ENCODE results near the gene AUTS2.
A peak's percentile ranks its signal among the peaks of the same experiment; 100 is the strongest.

The AUTS2 gene

DNA sequence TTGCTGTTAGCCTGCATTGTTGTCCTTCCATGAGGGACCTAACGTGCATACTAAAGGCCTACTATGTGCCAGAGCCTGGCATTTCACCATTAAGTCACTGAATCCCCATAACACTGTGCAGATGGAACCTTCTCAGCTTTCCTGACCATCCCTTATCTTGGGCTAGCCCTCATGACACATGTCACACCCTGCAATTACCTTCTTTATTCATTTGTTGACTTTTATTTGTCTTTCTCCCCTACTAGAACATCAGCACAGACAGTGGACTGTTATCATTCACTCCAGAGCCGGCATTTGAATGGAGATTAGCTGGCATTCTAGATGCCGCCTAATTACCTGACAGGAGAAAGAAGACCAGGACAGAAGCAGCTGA, 1062.5 kb downstream of the AUTS2 start:
- DNase-seq, result no peak

DNA sequence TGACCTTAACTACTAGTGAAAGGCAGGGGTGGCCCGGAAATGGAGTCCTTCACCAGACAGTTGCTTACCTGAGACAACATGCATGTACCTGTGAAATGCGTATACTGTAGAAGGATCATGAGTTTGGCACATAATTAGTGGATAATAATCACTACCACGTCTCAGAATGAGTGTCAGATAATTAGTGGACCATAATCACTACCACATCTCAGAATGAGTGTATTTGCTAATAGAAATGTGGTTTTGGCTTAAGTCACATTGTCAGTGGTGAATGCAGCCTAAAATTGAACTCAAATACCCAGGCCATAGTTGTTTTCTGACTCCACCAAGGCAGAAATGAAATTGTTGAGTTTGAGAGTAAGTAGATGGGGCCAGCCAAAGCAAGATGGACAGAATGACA, 1065.4 kb downstream of the AUTS2 start:
- DNase-seq, result no peak

DNA sequence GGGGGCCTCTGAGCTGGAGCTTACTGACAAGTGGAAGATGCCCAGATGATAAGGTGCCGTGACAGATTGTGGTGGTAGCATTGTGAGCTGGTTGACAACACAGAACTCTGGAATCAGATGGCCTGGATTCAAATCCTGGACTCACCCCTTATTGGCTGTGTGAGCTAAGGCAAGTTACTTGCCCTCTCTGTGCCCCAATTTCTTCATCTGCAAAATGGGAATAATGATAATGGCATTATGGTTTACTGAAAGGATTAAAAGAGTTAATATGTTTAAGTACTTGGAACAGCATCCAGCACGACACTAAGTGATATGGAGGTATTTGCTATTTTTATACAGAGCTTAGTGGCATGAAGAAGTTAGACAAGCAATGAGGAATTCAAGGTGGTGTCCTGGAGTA, 1067.7 kb downstream of the AUTS2 start:
- no peak for DNase-seq

DNA sequence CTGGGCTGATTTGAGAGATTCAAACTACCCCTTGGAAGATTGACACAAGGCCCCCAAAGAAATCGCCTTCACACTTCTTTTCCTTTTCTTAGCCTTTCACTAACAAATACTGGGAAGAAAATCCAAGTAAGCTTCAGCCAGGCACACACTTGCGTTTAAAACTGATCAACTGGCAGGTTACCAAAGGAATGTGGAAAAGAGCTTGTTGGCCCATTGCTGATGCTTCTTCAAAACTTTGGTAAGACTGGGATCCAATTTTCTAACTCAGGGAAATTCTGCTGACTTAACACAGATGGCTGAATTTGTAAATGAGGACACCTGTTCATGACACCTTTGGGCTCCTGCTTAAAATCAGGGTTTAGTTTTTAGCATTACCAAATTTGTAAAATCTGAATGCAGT, 1069.1 kb downstream of the AUTS2 start:
- DNase-seq, result no peak

DNA sequence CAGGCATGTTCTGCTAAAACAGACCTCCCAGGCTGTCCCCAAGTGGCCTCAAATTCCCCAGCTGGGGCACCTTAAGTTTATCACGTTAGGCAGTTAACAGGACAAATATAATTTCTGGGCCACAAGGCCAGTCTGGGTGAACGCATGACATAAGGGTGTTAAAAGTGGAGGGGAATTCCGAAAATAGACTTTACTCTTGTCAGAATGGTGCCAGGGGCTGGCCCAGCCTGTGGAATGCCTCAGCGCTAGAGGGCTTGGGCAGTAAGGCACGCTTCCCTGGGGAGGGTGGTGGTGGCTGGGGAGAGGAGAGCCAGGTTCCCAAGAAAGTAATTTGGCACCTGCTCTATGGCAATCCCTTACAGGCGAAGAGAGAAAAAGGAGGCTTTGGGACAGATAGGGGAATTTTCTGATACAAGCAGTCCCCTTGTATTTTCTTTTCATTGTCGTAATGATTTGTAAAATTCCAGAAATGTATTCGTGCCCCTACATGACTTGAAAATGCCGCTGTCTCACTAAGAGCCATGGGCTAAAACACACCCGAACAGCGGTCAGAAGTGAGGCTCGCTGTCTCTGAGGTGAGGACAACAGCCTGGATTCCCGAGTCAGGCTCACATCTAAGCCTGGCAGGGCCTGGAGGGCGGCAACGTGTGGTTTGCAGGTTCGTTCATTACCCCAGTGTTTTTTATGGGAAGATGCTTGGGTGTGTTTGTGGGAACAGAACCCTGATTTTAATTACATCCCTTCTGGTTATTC, 1070.5 kb downstream of the AUTS2 start:
- no peak for DNase-seq

DNA sequence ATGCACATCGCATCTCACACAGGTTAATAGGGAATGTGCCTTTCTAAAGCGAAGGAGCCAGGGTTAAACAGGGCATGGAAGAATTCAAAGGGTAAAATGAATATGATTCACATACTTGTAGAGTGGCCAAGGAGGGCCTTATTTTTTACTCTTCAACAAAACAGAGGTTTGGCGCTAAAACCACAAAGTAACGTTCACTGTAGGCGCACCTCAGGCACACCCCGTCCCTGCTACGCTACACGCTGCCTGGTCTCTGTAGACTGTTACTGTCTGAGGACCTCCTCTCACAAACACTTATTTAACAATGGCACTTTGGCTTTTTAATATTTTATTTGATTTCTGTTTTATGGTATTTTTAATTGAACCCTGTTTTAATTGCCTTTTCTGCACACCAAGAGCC, 1071.6 kb downstream of the AUTS2 start:
- no peak for DNase-seq

DNA sequence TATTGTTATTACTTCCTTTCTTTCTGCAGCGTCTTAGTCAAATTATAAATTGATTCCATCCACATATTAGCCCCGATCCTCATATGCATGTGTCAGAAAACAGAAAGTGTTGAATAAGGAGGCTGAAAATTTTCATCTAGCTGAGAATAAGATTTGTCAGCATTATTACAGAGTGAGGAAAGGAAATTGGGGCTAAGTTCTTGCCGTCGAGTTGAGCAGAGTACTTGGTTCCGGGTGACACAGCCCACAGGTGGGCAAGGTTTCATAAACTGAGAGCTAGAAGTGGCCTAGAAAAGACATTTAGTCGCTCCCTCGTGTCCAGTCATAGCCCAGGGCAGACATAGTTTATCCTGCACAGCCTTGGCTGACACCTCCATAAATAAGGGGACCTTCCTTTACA, 1072.0 kb downstream of the AUTS2 start:
- no peak for DNase-seq

DNA sequence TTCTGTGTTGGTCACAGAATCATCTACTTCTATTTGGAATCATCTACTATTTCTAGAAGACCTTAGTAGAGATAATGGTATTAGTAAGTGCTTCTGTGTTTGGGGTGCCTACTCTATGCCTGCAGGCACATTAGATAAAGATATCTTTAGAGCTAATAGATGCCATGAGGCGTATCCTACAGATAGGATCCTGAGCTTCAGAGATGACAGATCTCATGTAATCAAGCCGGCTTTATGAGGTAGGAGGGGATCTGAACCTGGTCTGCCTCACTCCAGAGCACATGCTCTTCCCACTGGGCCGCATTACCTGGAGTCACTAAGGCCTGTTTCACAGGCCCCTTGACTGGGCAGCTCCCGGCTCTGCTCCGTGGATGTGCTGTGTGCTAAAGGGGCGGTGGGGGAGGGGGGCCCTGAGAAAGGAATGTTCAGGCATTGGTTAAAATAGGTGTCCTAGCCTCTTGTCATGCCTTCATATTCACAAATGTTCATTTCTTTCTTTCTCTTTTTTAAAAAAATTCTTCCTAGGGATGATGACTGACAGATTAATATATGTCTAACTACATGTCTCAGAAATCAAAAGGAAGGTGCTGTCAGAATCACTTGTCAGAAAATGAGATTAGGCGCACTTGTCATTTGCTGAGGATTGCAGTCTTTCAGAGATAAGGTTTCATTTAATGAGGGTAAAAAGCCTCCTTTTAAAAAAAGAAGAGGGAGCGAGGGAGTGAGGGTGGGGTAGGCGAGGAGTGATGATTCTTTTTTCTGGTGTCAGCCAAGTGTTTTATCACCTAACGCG, 1075.7 kb downstream of the AUTS2 start:
- no peak for DNase-seq

DNA sequence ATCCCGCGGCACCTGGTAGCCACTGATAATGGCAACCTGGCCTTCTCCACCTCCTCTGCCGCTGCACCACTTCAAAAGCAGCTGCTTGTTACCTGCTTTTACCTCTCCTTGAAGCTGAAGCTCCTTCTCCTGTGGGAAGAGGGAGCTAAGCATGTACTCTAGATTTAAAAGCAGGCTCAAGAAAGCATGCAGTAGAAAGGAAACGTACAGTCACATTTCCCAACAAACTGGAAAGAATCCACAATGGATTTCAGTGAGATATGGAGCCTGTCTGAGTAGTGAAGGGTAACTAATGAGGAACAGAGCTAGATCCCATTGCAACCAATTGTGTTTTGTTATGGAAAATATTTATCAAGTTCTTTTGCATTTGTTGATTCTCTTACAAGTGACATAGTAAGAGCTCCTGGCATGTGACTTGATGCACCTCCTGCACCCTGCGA, 1076.3 kb downstream of the AUTS2 start:
- no peak for DNase-seq

DNA sequence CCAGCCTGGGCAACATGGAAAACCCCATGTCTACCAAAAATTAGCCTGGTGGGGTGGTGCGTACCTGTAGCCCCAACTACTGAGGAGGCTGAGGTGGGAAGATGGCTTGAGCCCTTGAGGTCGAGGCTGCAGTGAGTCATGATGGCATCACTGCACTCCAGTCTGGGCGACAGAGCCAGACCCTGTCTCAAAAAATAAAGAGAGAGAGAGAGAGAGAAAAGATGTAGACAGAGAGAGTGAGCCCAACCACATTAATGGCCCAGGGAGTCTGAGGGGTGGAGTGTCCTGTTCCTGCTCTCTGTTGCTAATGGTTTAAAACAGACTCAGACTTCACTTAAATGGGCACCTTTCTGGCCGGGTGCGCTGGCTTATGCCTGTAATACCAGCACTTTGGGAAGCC, 1078.0 kb downstream of the AUTS2 start:
- no peak for DNase-seq

DNA sequence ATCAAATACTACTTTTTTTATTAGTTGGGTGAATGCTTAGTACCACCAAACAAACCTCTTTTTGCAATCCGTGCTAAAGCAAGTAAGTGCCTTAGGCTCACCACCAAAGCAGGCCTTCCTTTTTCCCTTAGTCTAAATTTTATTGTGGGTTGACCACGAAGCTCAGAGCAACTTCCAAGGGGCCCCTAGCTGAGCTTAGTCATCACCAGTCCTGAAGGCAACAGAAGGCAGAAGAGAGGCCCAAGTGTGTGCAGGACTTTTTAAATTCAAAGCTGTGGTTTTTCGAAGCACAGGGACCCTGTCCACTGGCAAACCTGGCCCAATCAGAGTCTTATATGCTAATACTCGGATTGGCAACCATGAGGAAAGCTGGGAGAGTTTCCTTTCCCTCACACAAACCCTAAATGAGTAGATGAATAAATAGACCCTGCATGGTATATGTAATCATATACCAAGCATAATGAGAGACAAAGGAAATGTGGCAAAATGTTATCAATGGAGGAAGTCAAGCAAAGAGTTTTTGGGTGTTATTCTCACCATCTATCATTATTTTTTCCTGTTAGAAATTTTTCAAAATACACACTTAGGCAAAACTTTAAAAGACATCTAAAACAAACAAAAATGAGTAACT, 1080.5 kb downstream of the AUTS2 start:
- no peak for DNase-seq

DNA sequence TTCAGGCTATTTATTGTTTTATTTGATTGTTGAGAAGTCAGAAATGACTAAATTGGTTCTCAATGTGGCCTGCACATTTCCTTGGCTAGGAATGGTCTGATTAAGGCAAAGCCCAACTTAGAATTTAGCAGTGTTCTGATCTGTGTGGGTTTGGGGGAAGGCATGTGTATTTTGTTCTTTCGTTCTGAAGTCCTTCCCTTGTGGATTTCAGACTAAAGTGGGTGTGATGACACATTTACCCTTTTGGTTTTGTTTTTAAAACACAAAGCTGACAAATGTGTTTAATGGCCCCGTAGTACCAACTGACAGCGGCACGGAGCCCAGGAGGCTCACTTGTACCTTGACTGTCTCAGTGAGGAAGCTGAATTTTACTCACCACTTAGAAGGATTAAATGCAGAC, 1081.4 kb downstream of the AUTS2 start:
- DNase-seq, result peak; percentile 1

DNA sequence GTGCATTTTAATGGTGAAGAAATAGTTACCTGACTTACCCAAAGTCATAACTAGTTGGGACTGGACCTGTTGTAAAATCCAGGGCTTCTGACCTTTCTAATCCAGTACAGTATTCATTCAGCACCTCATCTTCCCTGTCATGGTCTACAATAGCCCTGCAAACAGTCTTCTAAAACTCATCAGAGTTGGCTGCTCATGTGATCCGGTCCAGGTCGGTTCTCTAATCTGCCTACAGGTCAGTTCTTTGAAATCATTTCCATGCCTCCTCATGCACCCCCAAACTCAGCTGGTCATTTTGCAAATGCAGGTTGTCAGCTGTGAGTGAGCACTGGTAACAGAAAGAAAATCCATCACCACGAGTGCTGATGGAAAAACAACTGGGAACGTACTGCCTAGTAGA, 1082.0 kb downstream of the AUTS2 start:
- DNase-seq, result no peak

DNA sequence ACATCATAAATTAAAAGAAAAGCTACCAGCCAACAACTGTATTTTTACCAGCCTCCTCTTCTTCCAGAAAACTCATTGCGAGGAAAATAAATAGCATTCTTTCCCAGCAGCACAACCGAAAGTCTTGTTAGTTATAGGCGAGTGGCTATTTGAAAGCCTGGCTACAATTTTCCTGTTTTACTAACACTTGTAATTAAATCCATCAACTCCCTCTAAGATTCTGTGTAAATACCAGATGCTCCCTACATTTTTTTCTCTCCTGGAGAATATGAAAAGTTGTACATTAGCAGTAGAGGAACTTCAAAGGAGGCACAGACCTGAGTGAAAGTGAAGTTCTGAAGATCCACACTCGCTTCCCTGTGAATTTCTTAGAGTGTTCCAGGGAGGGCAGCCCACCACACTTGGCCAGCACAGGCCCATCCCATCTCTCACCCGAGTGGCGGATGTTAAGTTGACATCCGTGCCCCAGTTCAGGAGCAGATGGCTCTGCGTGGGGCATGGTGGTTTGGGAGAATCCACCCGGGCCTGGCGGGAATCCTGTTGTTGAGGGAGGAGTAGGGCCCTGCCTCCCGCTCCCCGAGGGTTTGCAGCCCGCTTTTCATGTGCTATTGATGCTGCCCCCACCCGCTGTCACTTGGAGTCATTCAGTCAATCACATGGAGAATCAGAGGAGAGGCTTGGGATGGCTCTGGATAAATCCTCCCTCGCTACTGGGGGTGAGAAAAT, 1082.6 kb downstream of the AUTS2 start:
- DNase-seq, result no peak

DNA sequence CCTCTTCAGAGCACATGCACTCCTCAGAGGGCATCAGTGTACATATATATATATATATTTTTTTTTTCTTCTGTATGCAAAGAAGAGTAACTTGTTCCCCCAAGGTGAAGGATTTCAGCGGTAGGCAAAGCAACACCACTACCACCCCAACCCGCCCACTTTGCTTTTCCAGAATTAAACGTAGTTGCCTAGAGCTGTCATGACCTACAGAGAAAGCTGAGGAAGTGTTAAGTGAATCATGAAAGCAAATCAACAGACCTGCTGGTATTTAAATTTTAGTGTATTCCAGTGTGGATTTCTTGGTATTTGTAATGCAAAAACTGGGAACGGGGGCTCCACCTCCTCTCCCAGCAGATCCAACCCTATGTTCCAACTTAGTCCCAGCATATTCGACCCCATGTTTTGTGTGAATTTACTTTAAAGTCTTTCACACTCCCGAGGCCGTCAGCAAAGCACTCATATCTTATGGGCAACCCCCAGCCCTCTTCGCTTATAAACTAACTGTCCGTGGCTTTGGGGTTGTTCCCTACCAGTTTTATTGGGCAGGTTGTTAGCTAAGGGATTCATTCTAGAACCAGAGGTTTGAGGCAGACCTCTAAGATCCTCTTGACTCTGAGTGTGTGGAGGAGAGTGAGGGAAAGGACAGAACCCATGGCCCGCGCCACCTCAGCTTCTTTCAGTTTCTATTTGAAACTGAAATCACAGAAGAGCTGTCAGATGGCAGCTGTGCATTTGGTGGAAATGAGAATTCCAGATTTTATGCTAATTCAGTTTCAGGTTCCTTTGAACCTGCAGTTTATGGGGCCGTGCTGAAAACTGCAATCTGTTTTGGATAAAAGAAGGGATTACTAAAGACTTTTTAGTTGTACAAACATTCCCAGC, 1083.4 kb downstream of the AUTS2 start:
- peak; percentile 37 for DNase-seq

DNA sequence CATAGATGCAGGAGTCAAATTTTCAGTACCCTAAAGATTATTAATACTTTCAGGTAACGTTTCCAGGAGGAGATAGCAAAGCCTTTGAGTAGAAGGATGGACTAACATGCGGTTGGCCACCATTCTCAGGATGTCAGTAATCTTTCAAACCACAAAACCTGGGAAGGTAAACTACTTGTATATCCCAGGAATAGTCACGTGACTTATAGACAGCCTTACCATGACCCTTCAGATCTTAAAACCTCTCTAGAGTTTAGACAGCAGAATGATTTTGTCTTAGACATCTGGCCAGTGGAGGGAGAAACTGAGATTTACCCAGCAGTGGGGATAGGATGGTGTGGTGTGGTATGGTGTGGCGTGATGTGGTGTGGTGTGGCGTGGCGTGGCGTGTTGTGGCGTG, 1085.9 kb downstream of the AUTS2 start:
- DNase-seq, result no peak

DNA sequence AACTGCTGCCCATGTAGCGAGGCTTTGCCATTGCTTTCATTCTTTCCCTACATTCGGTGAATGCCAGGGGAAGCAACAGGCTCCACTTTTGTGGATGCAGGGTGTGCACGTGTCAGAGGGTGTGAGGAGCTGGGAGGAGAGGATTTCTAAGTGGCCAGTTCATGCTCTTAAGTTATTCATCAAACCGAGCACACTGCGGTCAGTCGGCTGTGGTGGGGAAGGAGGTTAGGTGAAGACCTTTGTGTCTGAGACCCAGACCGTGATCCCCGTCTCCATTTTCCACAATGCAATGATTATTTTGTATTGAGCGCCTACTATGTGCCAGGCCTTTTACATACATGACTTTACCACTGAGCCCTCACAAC, 1095.0 kb downstream of the AUTS2 start:
- DNase-seq, result no peak

DNA sequence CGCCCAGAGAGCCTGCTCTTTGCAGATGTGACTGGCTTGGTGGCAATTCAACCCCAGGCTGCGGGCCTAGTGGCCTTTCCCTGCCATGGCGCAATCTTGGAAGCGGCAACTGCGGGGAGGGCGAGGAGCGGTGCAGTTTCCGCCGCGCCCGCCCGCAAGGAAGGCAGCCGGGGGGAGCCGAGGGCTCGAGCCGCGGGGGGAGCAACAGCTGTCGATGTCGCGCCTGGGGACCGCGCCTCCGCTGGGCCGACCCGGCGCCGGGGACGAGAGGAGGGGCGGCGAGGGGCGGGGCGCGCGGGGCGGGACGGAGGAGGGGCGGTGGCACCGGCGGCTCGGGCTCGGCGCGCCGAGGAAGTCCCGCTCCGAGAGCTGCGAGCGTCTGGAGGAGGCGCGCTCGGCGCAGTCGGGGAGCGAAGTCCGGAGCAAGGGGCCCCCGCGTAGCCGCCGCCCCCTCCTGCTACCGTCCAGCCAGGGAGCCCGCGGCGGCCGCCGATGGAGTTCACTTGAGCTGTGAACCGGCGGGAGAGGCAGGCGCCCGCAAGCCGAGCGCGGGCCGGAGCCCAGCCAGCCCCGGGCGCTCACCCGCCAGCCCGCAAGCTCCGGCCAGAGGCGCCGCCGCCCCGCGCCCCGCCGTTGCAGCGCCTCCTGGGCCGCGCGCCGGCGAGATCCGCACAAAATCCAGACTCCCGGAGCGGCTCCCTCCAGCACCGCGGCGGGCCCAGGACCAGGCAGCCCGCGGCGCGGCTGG, 1095.6 kb downstream of the AUTS2 start:
- peak; percentile 50 for DNase-seq

DNA sequence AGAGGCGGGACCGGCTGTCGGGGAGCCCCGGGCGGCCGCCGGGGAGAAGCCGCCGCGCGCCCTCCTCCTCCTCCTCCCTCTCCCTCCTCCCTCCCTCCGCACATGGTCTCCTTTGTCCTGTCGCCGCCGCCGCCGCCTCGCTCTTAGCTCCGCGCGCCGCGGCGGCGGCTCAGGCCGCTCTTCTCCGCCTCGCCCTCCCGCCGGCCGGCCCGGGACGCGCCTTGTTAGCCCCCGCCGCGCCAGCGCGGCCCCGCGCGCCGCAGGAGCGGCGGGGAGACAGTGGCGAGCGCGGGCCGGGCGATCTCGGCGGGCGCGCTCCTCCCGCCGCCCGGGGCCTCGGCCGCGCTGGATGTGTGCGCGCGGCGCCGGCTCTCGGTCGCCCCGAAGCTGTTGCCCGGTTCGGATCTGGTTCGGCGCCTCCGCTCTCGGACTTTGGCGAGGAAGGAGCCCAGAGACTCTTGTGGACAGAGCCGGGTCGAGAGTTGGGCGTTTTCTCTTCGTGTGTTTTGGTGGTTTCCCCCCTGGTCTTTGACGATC, 1096.2 kb downstream of the AUTS2 start:
- DNase-seq, result peak; percentile 19

DNA sequence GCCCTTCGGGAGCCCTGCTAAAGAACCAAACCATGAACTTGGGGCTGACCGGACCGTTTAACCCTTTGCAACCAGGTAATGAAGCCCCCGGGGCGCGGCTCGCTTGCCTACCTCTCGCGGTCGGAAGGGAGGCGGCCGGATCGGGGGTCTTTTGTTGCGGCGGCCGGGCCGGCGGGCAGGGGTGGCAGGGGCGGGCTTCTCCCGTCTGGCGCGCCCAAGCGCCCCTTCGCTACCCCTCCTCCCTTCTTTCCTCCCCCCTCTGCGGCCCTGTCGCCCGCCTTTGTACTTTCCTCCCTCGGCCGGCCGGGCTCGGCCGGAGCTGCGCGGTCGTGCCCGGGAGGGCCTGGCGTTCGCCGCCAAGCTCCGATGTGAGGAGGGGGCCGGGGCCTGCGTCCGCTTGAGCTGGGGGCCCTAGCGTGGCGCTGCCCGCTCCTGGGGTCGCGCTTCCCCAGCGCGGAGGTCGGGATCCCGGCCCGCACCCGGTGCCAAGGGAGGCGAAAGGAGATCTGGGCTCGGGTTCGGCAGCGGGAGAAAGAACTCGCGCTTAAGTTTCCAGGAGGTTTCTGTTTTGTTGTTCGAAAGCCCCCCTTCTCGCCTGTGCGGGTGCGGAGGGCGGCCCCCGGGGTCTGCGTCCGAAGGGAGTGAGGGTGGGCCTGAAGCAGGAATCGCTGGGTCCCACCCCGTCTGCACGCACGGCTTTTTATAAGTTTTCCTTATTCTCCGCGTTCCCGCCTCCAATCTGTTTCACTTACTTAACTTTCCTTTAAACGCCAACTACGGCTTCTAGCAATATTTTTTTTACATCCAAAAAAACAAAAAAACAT, 1096.9 kb downstream of the AUTS2 start:
- peak; percentile 3 for DNase-seq

DNA sequence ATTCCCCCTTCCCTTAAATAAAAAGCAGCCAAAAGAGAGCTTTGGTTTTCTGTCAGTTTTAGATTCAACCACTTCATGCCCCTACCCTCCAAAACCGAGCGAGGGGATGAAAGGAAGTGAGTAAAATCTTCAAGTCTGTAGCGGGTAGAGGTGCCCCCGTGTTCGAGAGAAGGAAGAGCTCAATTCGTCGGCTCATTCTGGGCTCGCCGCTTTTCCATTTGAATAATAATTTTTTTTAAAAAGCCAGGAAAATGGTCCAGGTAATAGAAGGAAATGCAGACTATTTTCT, 1097.5 kb downstream of the AUTS2 start:
- peak; percentile 4 for DNase-seq

Data from suppressor macrophage treated with lipopolysaccharide for 4 hours (primary cell).